Adrenal gland (tissue), 12 donors: ENCODE results near the gene NUDT6. TPM values are rescaled to one million over a fixed set of nuclear protein-coding genes. Genes with fewer than 3 reads are reported as not detected.

Source experiments
- DNase-seq, 7 donors: peaks; one replicate each; pipeline ENCODE4 v3.0.0-alpha.2; 2019 to 2020
- H3K27ac ChIP-seq, 5 donors: fragments of 200-600 bp; sonication (generic) in 4 of 5; 1 replicate in 3 of 5; 2 replicates in 2 of 5; pipeline versions ENCODE4 v1.5.1 to v1.8.0; 2016 to 2020; ENCODE audit warnings: mild to moderate bottlenecking in 1 of 5
- H3K27me3 ChIP-seq: fragments of 200-600 bp; 2 replicates; pipeline ENCODE4 v1.8.0; 2021
- H3K36me3 ChIP-seq, 2 donors: fragments of 200-600 bp; replicated peaks in 1 of 2; 1 replicate in 1 of 2; 2 replicates in 1 of 2; pipeline versions ENCODE4 v1.5.1 to v1.8.0; 2018 to 2022
- H3K4me1 ChIP-seq, 2 donors: fragments of 200-600 bp; replicated peaks in 1 of 2; 1 replicate in 1 of 2; 2 replicates in 1 of 2; pipeline versions ENCODE4 v1.5.1 to v1.8.0; 2018 to 2021
- H3K4me3 ChIP-seq, 4 donors: fragments of 200-600 bp; sonication (generic) in 3 of 4; one replicate each; pipeline ENCODE4 v1.5.1; 2016 to 2018
- H3K9me3 ChIP-seq, 3 donors: fragments of 200-600 bp; sonication (generic) in 1 of 3; replicated peaks in 1 of 3; 1 replicate in 2 of 3; 2 replicates in 1 of 3; pipeline versions ENCODE4 v1.5.1 to v1.8.0; 2016 to 2021
- CTCF ChIP-seq, 6 experiments: fragments of 450-650 bp in 4 of 6; fragments of 200-600 bp in 2 of 6; sonication (generic) in 1 of 6; IDR thresholded peaks; 1 replicate in 5 of 6; 2 replicates in 1 of 6; pipeline versions ENCODE4 v1.5.1 to v1.8.0; 2016 to 2021; ENCODE audit warnings: antibody characterized with exemption in 6 of 6, mild to moderate bottlenecking in 2 of 6, moderate library complexity in 1 of 6
- POLR2A ChIP-seq, 2 donors: fragments of 450-650 bp; IDR thresholded peaks; one replicate each; pipeline ENCODE4 v1.6.1; 2017; ENCODE audit warnings: antibody characterized with exemption in 2 of 2, mild to moderate bottlenecking in 2 of 2, moderate library complexity in 1 of 2
- WGBS, 4 donors: extraction: QIAGEN DNeasy Blood & Tissue Kit in 2 of 4; methylation state at CpG; one replicate each; pipeline versions ENCODE4 v1.1.5 to v1.1.7; 2013 to 2017; 5-methylcytosine and 5-hydroxymethylcytosine counted together
- intact Hi-C, 2 donors: fragments of 100-400 bp; cut with DNase I; formaldehyde crosslinking; loops; one replicate each; pipeline versions ENCODE4 v1.14.1 to v1.15.0; 2022 to 2023
- polyA plus RNA-seq, 3 donors: library from polyadenylated mRNA; stranded (reverse); fragments of 200-250 nt in 2 of 3; fragments of 350-450 nt in 1 of 3; fragmentation: Illumina TruSeq in 1 of 3; extraction: RNeasy Lipid Tissue Mini Kit (QIAGEN cat#74804) in 1 of 3; gene quantifications; one replicate each; pipeline ENCODE4 v1.2.3, GENCODE V29; 2013 to 2014
- total RNA-seq, 9 donors: library from RNA; depleted of rRNA in 4 of 9; stranded (reverse); fragments of >200 nt in 4 of 9; fragments of 120-200 nt in 1 of 9; fragmentation: NEBNext Ultra II Directional in 1 of 9; extraction: Animal tissue kit (Norgen Biotek cat#: 25700) in 1 of 9; gene quantifications; one replicate each; pipeline versions ENCODE4 v1.1.0 to v1.2.4, GENCODE V29; 2013 to 2023
- donor health status: healthy with polysubstance abuse.
- donor health status: Bipolar disorder and iron deficiency.
- donor health status: DM: yes; HTN: yes; CAD: no.
- donor health status: DM: no; HTN: no; CAD: no.
- donor health status: DM: no; HTN: no; CAD: no.
- donor health status: DM: yes; HTN: yes; CAD: no.

Gene NUDT6
- total and polyA plus RNA-seq, 12 donors: 6.4 to 31.1 (median 15.8) TPM

- DNase-seq: no peak
- WGBS, 4 donors: 85 to 93% (median 91%) methylated on average over 4 of the region's 4 CpGs
- Histone ChIP-seq H3K9me3 (no peaks in the 10 kb centered on the region), H3K4me3 (no peak overlapping the region), H3K4me1 (no peaks in the 10 kb centered on the region), H3K27me3 (no peaks in the 10 kb centered on the region), H3K36me3 (no peaks in the 10 kb centered on the region), H3K27ac (no peak overlapping the region)
- TF ChIP-seq CTCF (IDR thresholded peaks at IDR 0.05) (no peak), POLR2A (IDR thresholded peaks at IDR 0.05) (no peak)
- intact Hi-C loops: no loop called here
Measured at GRCh38 chr4:122966201-122966600, 43.8 kb upstream of the NUDT6 start.

GRCh38 chr4:122963216-122963615 is 40.8 kb upstream of the NUDT6 start:
- Histone ChIP-seq H3K27ac (no peak overlapping the region), H3K36me3 (no peaks in the 10 kb centered on the region), H3K27me3 (no peaks in the 10 kb centered on the region), H3K4me1 (peaks cover 0 to 4% of the 10 kb centered on the region in 2 donors), H3K4me3 (no peak overlapping the region), H3K9me3 (no peaks in the 10 kb centered on the region)
- no peak for TF ChIP-seq CTCF (IDR thresholded peaks at IDR 0.05)
- TF ChIP-seq POLR2A (IDR thresholded peaks at IDR 0.05): no peak
- intact Hi-C loops: no loop called here
- no peak for DNase-seq

GRCh38 chr4:122960611-122961000 is 38.2 kb upstream of the NUDT6 start:
- Histone ChIP-seq H3K27ac (no peak overlapping the region), H3K4me3 (no peak overlapping the region), H3K27me3 (no peaks in the 10 kb centered on the region), H3K9me3 (no peaks in the 10 kb centered on the region), H3K4me1 (peaks cover 0 to 4% of the 10 kb centered on the region in 2 donors), H3K36me3 (no peaks in the 10 kb centered on the region)
- no peak for DNase-seq
- TF ChIP-seq CTCF (IDR thresholded peaks at IDR 0.05) (no peak), POLR2A (IDR thresholded peaks at IDR 0.05) (no peak)
- intact Hi-C loops: no loop called here
- 42 to 70% (median 53%) methylated on average over 2 of the region's 2 CpGs for WGBS, 4 donors

- Histone ChIP-seq H3K9me3 (no peaks in the 10 kb centered on the region), H3K27ac (no peak overlapping the region)
Measured at GRCh38 chr4:122959981-122960610, 37.7 kb upstream of the NUDT6 start.

More at GRCh38 chr4:122959981-122960610, 37.7 kb upstream of the NUDT6 start:
- peaks cover 0 to 4% of the 10 kb centered on the region in 2 donors for H3K4me1 ChIP-seq
- H3K4me3 ChIP-seq: no peak overlapping the region
- no peaks in the 10 kb centered on the region for H3K27me3 ChIP-seq
- intact Hi-C loops: no loop called here
- 79 to 87% (median 82%) methylated on average over 3 of the region's 3 CpGs for WGBS, 4 donors
- TF ChIP-seq POLR2A (IDR thresholded peaks at IDR 0.05) (no peak), CTCF (IDR thresholded peaks at IDR 0.05) (no peak)
- no peak for DNase-seq
- no peaks in the 10 kb centered on the region for H3K36me3 ChIP-seq
